T1000 (cell line): Measurements from ENCODE around the gene GCC1.

Experiments
- DNase-seq: peaks from one replicate; lab custom pipeline; 2025; ENCODE audit warnings: mixed read lengths; lab: John Stamatoyannopoulos, UW

The GCC1 gene, protein sequence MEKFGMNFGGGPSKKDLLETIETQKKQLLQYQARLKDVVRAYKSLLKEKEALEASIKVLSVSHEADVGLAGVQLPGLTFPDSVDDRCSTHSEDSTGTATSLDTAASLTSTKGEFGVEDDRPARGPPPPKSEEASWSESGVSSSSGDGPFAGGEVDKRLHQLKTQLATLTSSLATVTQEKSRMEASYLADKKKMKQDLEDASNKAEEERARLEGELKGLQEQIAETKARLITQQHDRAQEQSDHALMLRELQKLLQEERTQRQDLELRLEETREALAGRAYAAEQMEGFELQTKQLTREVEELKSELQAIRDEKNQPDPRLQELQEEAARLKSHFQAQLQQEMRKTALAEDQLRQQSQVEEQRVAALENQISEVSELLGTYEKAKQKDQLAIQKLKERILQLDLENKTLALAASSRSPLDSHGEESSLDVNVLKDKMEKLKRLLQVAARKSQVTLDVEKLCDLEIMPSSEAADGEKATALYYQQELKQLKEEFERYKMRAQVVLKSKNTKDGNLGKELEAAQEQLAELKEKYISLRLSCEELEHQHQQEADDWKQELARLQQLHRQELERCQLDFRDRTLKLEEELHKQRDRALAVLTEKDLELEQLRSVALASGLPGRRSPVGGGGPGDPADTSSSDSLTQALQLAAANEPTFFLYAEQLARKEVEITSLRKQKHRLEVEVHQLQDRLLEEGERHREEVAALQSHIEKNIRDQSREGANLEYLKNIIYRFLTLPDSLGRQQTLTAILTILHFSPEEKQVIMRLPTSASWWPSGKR

DNA sequence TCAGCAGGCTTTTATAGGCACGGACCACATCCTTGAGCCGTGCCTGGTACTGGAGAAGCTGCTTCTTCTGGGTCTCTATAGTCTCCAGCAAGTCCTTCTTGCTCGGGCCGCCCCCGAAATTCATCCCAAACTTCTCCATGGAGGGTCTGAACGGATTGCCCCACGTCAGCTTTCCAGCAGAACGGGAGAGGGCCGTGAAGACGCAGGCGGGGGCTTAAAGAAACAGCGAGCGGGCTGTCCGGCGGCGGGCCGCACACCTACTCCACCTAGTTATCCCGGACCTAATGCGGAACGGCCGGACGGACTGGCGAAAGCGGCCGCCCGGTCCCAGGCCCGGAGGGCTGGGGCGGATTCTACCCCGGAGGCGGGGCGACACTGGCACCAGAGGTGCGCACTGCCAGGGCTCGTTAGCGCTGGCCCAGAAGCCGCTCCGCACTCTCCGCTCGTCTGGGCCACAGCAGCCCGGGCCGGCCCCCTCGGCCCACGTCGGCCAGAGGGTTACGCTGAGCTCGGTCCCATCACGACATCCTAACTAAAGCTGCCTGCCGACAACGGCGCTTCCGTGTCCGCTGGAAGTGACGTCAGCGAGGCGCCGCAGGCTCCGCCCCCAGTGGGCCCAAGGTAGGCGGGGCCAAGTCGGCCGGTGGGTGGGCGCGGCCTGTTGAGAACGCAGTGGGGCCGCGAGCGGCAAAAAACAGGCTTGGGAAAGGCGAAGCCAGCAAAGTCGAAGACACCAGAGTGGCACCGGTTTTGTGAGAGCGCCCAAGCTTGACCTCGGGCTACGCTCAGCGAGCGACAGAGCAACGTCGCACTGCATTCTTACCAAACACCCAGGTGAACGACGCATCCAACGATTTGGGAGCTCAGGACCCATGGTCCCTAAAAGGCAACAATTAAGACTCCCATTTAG, at the start of gene GCC1:
Gene GCC1, minus strand, starts transcription at position 553 of the 910 bp plus-strand sequence. Its CDS starts 414 bp downstream, at position 139.
- DNase-seq, result peak; percentile 75

GRCh38 chr7:127632276-127632910, 47.0 kb upstream of the GCC1 start:
- DNase-seq, result peak; percentile 13

GRCh38 chr7:127629268-127629854, 44.0 kb upstream of the GCC1 start:
- DNase-seq, result no peak

- DNase-seq, result no peak
Observed at GRCh38 chr7:127628445-127628844, 43.0 kb upstream of the GCC1 start.

GRCh38 chr7:127625331-127625730, 39.9 kb upstream of the GCC1 start:
- DNase-seq, result no peak

DNA sequence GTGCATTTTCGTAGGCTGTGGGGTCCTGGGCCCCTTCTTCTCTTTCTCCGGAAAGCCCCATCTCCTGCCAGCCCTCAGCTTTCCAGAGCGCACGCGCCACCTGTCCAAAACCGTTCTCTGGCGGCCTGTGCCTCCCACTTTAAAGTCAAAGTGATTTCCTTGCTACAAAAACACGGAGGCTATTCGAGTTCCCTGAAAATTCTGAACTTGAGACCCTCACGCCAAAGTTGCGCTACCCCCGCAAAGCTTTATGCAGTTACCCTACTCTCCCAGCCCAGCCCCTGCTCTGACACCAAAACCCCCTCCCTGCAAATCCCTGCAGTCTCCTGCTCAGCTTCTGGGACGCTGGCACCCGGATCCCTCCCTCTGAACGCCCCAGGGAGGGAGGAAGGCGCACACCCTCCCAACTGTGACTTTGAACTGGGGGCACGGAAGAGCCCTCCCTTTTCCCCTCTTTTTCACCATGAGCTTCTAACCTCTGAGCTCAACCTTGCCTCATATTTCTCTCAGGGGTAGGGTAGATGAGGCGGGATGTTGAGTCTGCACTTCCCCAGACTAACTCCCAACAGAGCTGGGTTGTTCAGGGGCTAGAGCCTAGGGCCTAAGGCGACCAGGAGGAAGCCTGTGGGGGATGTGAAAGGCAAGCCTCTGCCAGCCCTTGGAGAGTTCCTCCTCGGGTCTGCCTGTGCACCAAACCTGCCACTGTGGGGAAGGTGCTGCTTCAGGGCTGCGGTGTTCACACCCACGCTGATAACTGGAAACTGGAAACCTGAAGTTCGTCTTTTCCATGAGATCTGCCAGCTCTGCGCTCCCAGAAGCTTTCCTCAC, 35.2 kb upstream of the GCC1 start:
- no peak for DNase-seq

GRCh38 chr7:127619681-127620405, 34.4 kb upstream of the GCC1 start:
- DNase-seq, result no peak

GRCh38 chr7:127618775-127619174, 33.4 kb upstream of the GCC1 start:
- no peak for DNase-seq

GRCh38 chr7:127618042-127618441, 32.6 kb upstream of the GCC1 start, which contains the start of gene PAX4:
TSS of gene PAX4 (minus strand) at chr7:127618142. CDS start at chr7:127615928, 2,214 bp downstream.
- DNase-seq, result no peak

GRCh38 chr7:127616724-127617123, 31.3 kb upstream of the GCC1 start:
- no peak for DNase-seq

GRCh38 chr7:127612263-127612662, 26.9 kb upstream of the GCC1 start:
- no peak for DNase-seq

- no peak for DNase-seq
Observed at GRCh38 chr7:127609297-127609696, 23.9 kb upstream of the GCC1 start.

DNA sequence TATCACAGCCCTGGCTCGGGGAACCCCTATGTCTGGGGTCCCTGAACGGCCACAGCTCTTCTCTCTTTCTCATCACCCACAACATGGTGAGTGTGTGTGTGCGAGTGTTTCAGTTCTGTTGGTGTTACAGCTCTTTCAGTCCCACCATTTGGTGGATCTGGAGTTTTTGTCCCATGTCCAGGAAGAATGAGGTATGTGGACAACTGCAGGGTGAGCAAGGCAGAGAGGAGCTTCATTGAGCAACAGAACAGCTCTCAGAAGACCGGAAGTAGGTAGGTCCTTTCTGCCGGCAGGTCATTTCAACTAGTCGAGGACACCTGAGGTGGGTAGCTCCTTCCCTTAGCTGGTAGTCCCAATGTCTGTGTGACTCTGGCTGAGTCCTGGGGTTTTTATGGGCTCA, 23.1 kb upstream of the GCC1 start:
- no peak for DNase-seq

DNA sequence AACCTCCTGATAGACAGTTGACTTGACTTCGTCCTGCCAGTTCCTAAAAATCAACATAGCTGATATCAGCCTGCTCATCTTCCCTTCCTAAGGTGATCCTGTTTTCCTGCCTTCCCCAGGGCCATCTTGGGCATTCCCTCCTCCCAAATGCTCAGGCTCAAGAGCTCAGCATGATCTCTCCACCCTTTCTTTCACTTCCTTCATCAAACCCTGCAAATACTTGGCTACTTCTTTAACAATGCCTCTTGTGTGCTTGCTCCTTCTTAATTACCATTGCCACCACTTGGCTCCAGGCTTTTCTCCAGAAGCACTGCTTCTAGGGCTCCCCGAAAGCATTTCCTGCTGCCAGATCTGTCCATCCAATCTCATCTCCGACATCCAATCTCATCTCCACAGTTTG, 15.5 kb upstream of the GCC1 start:
- no peak for DNase-seq

GRCh38 chr7:127598318-127598717, 12.9 kb upstream of the GCC1 start:
- DNase-seq, result no peak

- no peak for DNase-seq
Observed at GRCh38 chr7:127595737-127596136, 10.3 kb upstream of the GCC1 start.

DNA sequence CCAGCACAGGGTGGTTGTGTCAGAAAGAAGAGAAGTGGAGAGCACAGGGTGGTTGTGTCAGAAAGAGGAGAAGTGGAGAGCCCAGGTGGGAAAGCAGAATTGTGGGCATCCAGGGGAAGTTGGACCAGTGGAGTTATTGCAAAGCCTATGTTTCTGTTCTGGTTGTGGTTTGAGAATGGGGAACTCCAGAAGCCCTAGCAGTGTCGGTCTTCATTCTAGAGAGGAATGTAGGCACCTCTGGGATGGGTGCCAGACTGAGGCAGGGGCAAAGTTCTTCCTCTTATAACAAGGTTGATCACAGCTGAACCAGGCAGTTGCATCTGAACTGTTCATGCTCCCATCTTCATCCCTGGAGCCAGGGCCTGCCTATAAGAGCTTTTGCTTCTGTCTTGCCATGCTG, 9.1 kb upstream of the GCC1 start:
- no peak for DNase-seq

- no peak for DNase-seq
Observed at GRCh38 chr7:127592550-127592949, 7.2 kb upstream of the GCC1 start.

DNA sequence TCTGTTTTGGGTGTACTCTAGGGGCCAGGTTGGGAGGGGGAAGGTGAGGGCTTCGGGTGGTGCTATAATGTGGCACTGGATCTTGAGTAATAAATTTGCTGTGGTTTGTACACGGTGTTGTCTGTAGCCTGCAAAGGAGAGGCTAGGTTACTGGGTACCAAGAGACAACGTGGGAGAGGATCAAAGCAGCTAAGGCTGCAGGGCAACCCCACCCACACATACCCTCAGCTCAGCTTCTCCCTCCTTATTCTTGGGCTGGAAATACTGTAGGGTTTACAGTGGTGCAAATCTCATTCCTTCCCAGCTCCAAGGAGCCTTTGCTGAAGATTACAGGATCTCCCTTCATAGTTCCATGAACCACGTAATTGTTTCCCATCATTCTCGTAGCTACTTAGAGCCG, 6.2 kb upstream of the GCC1 start:
- DNase-seq, result no peak

- no peak for DNase-seq
Observed at GRCh38 chr7:127591189-127591588, 5.8 kb upstream of the GCC1 start.
